Muscle of back (tissue), 11 donors: ENCODE measurements around the gene FGF14. TPM values are rescaled to one million over a fixed set of nuclear protein-coding genes. Genes with fewer than 3 reads are reported as not detected.

Experiments
- DNase-seq, 3 donors: peaks; one replicate each; pipeline versions ENCODE4 v3.0.0 to v3.0.0-alpha.2; 2013
- polyA plus RNA-seq, 10 donors: library from polyadenylated mRNA; unstranded; fragments of 120-200 nt; gene quantifications; one replicate each; pipeline ENCODE4 v1.2.1, GENCODE V29; 2013; ENCODE audit not compliant: insufficient read length in 10 of 10

FGF14 gene
- polyA plus RNA-seq, 10 donors: 0.17 to 1.6 (median 0.60) TPM

DNA sequence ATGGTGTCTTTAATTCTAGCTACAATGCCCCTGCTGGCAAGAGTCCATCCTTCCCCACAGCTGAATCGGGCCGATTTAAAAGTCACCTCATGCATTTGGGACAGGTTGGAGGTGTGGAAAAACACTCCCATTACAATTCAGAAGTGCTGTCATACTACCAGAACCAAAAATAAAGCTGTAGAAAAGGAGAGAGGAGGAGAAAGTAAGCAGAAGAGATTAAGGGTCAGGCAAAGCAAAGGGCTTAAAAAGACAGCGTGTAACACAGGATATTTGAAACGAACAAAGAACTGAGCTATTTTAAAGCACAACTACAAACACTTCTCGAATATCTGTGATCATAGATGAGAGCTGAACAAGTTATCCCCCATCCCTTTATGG, 90.4 kb downstream of the FGF14 start:
- DNase-seq: no peak

- peak in 1 of 3 donors; percentile 22 for DNase-seq
Measured at GRCh38 chr13:102310691-102311418, 91.0 kb downstream of the FGF14 start.

DNA sequence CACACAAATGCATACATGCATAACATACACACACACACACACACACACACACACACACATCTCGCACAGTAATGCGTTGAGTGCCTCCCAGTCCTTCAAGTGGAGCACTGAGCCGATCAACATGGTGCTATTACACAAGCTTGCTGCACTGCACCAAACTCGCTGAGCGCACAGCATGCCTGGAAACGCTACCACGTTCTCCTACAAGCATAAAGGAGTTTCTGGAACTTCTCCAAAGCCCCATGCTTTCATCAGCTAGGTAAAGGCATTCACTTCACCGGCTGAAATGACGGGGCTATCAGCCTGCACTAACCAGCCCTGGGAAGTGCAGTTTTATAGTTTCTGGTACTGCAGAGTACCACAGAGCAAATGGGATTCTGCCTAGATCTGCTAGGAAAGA, 92.7 kb downstream of the FGF14 start:
- DNase-seq: no peak

GRCh38 chr13:102302534-102302933, 99.3 kb downstream of the FGF14 start:
- DNase-seq: no peak

DNA sequence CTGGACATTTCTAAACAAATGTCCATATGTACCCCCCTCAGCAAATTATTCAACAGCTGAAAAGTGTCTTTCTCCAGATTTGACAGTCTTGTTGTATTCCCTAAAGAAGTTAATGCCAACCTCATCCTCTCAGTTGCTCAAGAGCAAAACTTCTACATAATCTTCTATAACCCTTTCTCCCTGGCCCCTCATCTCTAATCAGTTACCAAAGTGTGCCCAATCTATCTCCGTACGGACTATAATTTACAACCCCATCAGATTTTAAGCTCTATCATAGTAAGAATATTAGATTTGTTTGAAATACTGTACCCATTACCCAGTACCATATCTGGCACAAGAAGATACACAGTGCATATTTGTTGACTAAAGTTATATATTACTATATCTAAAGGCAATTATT, 101.5 kb downstream of the FGF14 start:
- DNase-seq: no peak

- DNase-seq: no peak
Measured at GRCh38 chr13:102299366-102299765, 102.5 kb downstream of the FGF14 start.

DNA sequence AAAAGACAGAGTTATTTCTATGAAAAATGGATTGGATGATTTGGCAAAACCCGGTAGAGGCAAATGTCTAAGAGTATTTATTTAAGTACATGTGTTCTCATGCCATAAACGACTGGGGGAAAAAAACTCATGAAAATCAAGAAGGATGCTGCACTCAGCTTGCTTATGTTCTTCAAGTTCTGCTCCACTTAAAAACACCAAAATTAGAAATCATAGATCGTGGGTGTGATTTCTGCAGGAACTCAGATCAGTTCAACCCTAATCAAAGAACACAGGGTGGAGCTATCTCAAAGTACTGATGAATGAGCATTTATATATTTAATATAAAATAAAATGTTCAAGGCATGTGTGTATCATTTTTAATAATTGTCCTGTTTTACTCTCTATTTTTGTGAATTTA, 103.8 kb downstream of the FGF14 start:
- DNase-seq: no peak

DNA sequence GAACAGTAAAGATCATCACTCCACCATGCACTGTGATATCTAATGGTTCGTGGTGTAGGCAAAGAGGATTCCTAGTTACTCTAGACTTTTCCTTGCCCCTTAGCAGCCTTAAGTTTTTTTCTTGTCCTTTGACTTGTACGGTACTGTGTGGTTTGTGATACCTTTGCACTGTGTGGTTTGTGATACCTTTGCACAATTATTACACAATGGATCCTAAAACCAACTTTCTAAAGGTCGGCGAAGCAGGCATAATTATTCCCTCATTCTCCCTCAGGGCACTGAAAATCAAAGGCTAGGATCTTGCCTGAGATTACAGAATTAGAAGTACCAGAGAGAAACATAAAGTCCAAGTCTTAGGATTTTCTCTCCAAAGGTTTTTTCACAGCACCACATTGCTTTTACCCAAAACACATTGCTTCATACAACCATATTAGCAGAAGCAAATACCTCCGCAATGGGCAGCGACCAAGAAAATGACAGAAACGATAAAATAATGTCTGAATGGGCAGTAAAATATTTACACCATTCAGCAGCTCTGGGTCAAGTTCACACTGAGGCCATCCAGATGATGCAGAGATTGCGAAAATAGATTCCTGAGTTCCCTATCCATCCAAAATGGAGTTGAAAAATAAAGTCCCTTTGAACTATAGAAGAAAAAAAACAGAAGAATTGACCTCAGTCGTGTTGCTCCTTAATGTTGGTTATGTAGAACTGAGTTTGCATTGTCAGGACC, 106.4 kb downstream of the FGF14 start:
- no peak for DNase-seq

GRCh38 chr13:102294407-102295018, 107.3 kb downstream of the FGF14 start:
- no peak for DNase-seq

DNA sequence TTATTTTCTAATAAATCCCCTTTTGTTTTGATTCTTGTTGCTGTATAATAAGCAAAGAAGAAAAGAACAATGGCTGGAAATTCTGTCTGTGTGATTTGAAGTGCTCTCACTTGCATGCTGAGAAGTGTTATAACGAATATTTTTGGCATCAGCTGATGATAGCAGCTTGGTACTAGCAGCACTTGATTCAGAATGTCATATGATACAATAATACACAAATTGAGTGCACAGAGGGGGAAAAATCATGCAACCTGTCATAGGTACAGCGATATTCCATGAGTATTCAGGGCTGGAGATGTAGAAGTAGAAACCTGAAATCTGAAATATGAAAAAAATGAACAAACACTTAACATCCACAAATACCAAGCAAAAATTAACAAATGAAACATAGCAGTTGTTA, 108.1 kb downstream of the FGF14 start:
- DNase-seq: no peak

- no peak for DNase-seq
Measured at GRCh38 chr13:102291587-102292218, 110.1 kb downstream of the FGF14 start.

DNA sequence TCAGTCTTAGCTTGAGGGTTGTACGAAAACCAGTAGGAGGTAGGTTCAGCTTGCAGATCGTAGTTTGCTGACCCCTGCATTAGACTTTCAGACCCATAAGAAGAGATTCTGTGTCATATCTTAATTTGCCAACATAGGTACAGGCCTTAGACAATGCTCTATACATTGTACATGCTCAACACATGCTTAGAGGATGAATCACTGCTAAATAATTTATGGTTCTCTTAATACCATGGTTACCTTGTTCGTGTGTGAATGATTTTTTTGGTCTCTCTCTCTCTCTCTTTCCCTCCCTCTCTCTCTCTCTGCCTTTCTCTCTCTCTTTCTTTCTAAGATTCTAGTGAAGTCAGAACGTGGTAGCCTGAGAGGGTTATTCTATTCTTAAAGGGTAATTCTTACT, 112.2 kb downstream of the FGF14 start:
- DNase-seq: no peak

- DNase-seq: peak in 1 of 3 donors; percentile 26
Measured at GRCh38 chr13:102286326-102286725, 115.5 kb downstream of the FGF14 start.

- no peak for DNase-seq
Measured at GRCh38 chr13:102280366-102280765, 121.5 kb downstream of the FGF14 start.

- DNase-seq: peak in 2 of 3 donors; percentile 13 to 49
Measured at GRCh38 chr13:102277286-102277685, 124.6 kb downstream of the FGF14 start.

GRCh38 chr13:102276404-102276803, 125.4 kb downstream of the FGF14 start:
- DNase-seq: peak in 2 of 3 donors; percentile 17 to 43

- peak; percentile 59 to 77 (median 62) for DNase-seq
Measured at GRCh38 chr13:102275969-102276368, 125.9 kb downstream of the FGF14 start.

DNA sequence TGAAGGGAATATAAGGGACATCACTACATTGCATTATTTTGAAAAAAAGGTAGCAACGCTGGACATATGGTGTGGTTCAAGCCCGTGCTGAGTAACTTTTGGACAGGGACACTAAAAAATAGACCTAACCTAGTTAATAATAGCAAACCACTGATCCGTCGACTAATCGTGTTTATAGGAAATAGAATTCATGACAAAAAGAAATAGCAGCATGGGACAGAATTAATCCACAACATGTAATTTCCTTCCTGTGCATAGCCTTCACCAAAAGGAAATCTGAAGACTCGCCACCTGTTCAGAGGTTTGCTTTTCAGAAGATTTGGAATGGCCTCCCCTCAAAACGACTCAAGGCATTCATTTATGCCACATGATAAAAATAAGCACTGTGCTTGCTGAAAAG, 128.7 kb downstream of the FGF14 start:
- no peak for DNase-seq

GRCh38 chr13:102267191-102267590, 134.7 kb downstream of the FGF14 start:
- DNase-seq: no peak

DNA sequence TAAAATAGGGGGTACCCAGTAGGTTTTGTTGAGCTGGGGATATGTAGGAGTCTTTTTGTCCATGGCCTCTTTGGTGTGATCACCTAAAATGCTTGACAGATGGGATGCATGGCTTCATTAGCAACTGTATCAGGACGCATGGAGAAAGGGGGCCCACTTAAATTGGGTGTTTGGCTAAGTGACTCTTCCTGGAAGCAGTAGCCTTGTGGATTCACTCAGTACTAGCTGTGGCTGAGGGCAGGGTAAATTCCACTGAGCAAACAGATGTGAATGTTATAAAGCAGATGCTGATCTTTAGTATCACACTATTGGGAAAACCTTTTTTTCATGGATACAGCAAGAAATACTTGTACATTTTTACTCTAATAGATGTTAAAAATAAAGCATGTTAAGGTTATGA, 140.0 kb downstream of the FGF14 start:
- DNase-seq: peak in 1 of 3 donors; percentile 27

- no peak for DNase-seq
Measured at GRCh38 chr13:102261316-102261715, 140.5 kb downstream of the FGF14 start.

DNA sequence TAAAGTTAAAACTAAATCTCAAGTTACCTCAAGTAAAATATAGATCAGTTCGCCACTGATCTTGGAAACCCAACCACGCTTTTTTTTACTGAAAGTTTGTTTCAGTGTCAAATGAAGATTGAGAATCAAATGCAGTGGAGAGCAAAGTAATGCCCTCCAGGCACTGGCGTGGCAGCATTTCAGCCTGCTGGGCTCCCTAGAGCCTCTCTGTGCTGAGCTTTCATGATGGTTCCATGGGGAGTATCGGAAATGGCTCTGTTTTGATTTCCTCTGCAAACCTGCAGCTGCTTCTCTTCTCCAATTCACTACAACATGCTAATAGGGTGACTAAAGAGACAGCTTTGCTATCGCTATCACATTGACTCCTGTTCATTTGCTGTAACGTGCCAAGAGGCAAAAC, 141.6 kb downstream of the FGF14 start:
- DNase-seq: no peak

DNA sequence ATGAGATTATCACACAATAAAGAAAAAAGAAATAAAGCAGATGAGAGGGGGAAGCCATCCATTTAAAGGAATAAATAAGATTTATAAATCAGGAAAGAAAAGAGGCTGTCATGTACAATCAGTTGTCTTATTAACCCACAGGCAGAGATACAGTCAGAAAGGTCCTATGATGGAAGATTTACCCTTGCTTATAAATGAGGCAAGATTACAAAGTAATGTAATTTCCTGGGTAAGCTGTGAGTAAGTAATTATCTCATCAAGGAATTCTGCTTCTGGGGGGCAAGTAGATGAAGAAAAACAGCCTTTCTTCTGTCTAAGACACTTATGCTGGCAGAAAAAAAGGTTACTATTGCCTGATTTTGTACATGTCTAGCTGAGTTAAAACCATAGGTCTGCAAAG, 146.4 kb downstream of the FGF14 start:
- DNase-seq: no peak
